Measurements from ENCODE around the gene STX18. TPM values are rescaled to one million over a fixed set of nuclear protein-coding genes. Genes with fewer than 3 reads are reported as not detected.

STX18 gene
- total RNA-seq, 6 donors from 2014 or later = 23.7 to 48.1 (median 29.2) TPM

- Histone ChIP-seq H3K4me1 (no peaks in the 10 kb centered on the region), H3K4me3 (no peak overlapping the region), H3K27me3 (no peaks in the 10 kb centered on the region), H3K9me3 (no peaks in the 10 kb centered on the region), H3K36me3 (peaks cover 3 to 41% (median 25%) of the 10 kb centered on the region in 4 donors), H3K27ac (no peak overlapping the region)
- 56 to 68% methylated on average over 5 of the region's 5 CpGs for WGBS, 2 donors
- TF ChIP-seq EP300 (IDR thresholded peaks at IDR 0.05) (no peak), POLR2AphosphoS5 (IDR thresholded peaks at IDR 0.05) (no peak), CTCF (IDR thresholded peaks at IDR 0.05) (no peak), POLR2A (IDR thresholded peaks at IDR 0.05) (no peak)
- ATAC-seq (ENCODE audit: low FRiP score in 2 of 2) (peak in 1 of 2 donors; percentile 16), DNase-seq (peak; percentile 23 to 46)
Measured at GRCh38 chr4:4461850-4462249, 80.0 kb downstream of the STX18 start.

DNA sequence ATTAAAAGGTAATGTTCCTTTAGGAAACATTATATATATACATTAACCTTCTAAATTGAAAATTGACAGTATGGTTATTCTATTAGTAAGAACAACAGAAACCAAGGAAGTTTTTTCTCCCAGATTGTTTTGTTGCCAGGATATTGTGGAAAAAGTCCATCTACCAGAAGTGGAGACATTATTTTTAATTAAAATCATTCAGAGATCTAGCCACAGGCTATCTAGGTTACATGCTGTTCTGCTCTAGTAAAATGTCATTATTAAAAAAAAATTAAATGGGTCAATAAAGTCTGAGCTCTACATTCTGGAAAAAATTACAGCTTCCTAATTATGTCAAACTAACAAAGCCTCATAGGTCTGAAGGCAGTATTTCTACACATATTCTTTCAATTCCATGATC is 80.7 kb downstream of the STX18 start:
- TF ChIP-seq POLR2AphosphoS5 (IDR thresholded peaks at IDR 0.05) = no peak
- no peak for TF ChIP-seq CTCF (IDR thresholded peaks at IDR 0.05)
- no peak for TF ChIP-seq EP300 (IDR thresholded peaks at IDR 0.05)
- no peak for TF ChIP-seq POLR2A (IDR thresholded peaks at IDR 0.05)

GRCh38 chr4:4460759-4461158 is 81.1 kb downstream of the STX18 start:
- Histone ChIP-seq H3K4me1 (no peaks in the 10 kb centered on the region), H3K4me3 (no peak overlapping the region), H3K9me3 (no peaks in the 10 kb centered on the region), H3K36me3 (peaks cover 6 to 44% (median 24%) of the 10 kb centered on the region in 4 donors), H3K27me3 (no peaks in the 10 kb centered on the region), H3K27ac (no peak overlapping the region)
- TF ChIP-seq EP300 (IDR thresholded peaks at IDR 0.05) = no peak
- no peak for TF ChIP-seq CTCF (IDR thresholded peaks at IDR 0.05)
- no peak for TF ChIP-seq POLR2A (IDR thresholded peaks at IDR 0.05)
- no peak for TF ChIP-seq POLR2AphosphoS5 (IDR thresholded peaks at IDR 0.05)
- DNase-seq = no peak
- 87 to 95% methylated on average over 6 of the region's 6 CpGs for WGBS, 2 donors
- ATAC-seq (ENCODE audit: low FRiP score in 2 of 2) = no peak

More for the DNA sequence above, 80.7 kb downstream of the STX18 start:
- no peaks in the 10 kb centered on the region for H3K4me1 ChIP-seq
- peaks cover 6 to 43% (median 25%) of the 10 kb centered on the region in 4 donors for H3K36me3 ChIP-seq
- no peak overlapping the region for H3K27ac ChIP-seq
- H3K9me3 ChIP-seq = no peaks in the 10 kb centered on the region
- H3K4me3 ChIP-seq = no peak overlapping the region
- ATAC-seq (ENCODE audit: low FRiP score in 2 of 2) (no peak), DNase-seq (no peak)
- H3K27me3 ChIP-seq = no peaks in the 10 kb centered on the region

DNA sequence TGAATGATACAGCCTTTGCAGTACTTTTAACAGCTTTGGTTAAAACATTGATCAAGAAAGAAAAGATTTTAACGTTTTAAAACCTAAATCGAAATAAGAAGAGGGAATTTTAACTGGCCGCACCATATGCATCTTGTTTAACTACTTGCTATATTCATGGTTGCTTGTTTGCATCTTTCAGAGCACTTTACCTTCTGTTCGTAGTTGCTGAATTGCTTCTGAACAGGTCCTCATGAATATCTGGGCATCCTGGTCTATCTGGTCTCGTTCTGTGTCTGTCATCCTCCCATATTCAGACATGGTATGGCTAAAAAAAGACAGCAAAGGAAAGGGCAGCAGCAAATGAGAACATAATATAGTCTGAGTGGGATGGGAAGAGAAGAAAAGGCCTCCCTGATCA is 82.7 kb downstream of the STX18 start:
- ATAC-seq (ENCODE audit: low FRiP score in 2 of 2) (no peak), DNase-seq (no peak)
- Histone ChIP-seq H3K27me3 (no peaks in the 10 kb centered on the region), H3K9me3 (no peaks in the 10 kb centered on the region), H3K4me3 (no peak overlapping the region), H3K27ac (no peak overlapping the region), H3K4me1 (no peaks in the 10 kb centered on the region), H3K36me3 (peaks cover 6 to 53% (median 23%) of the 10 kb centered on the region in 4 donors)
- no peak for TF ChIP-seq EP300 (IDR thresholded peaks at IDR 0.05)
- TF ChIP-seq POLR2AphosphoS5 (IDR thresholded peaks at IDR 0.05) = no peak
- TF ChIP-seq POLR2A (IDR thresholded peaks at IDR 0.05) = no peak
- no peak for TF ChIP-seq CTCF (IDR thresholded peaks at IDR 0.05)
- 93% methylated on average over 5 of the region's 5 CpGs for WGBS, 2 donors

DNA sequence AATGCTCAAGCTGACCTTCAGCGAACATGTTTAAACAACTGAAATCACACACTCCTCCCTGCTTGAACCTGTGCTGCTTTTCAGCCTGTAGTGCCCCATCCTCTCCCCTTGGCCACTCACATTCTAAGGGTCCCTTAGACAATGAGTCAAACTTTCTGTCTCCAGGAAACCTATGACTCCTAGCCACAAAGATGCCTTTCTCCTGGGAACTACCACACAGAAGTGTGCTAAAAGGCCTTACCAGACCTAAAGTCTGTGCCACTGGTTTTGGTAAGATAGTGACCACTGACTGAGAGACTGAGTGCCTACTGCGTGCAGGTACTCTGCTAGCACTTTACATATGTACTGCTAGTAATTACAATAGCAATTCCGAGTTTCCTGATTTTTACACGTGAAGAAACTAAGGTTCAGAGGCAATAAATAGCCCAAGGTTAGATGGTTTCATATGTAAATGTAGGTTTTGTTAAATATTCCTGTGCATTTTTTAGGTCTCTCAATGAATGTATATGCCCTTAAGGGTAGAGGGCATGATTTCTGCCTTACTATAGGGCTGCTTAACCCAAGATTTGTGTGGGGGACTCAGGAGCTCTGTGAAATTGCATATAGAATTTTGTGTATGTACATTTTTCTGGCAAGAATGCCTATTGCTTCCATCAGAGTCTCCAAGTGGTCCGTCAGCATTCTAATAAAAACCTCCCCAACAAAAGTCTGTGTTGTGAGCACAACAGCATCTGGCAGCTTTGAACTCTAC is 83.9 kb downstream of the STX18 start:
- no peaks in the 10 kb centered on the region for H3K9me3 ChIP-seq
- no peaks in the 10 kb centered on the region for H3K27me3 ChIP-seq
- no peak overlapping the region for H3K27ac ChIP-seq
- no peaks in the 10 kb centered on the region for H3K4me1 ChIP-seq
- WGBS, 2 donors = 81 to 82% methylated on average over 5 of the region's 5 CpGs
- ATAC-seq (ENCODE audit: low FRiP score in 2 of 2) = no peak
- H3K4me3 ChIP-seq = no peak overlapping the region
- H3K36me3 ChIP-seq = peaks cover 6 to 65% (median 27%) of the 10 kb centered on the region in 4 donors
- TF ChIP-seq CTCF (IDR thresholded peaks at IDR 0.05) = no peak
- no peak for TF ChIP-seq POLR2A (IDR thresholded peaks at IDR 0.05)
- no peak for TF ChIP-seq EP300 (IDR thresholded peaks at IDR 0.05)
- no peak for TF ChIP-seq POLR2AphosphoS5 (IDR thresholded peaks at IDR 0.05)
- DNase-seq = no peak
